Caco-2 (cell line): ENCODE results near the gene DPCD. TPM values are rescaled to one million over a fixed set of nuclear protein-coding genes. Genes with fewer than 3 reads are reported as not detected.

Experiments
- BruUV-seq: library from RNA; stranded (reverse); fragments of 400-500 nt; replicated peaks from 2 replicates; lab custom pipeline; 2021; lab: Mats Ljungman, UMichigan
- CTCF ChIA-PET: fragments of 300-600 bp; sonication (Branson Sonifier 250); formaldehyde crosslinking; loops from one replicate; lab custom pipeline; 2022; ENCODE audit warnings: antibody characterized with exemption; lab: Charles Lee
- POLR2A ChIA-PET: fragments of 300-600 bp; sonication (Branson Sonifier 250); formaldehyde crosslinking; loops from one replicate; lab custom pipeline; 2022; ENCODE audit warnings: antibody characterized with exemption; lab: Charles Lee
- DNase-seq, 2 experiments: peaks; one replicate each; pipeline versions ENCODE4 v3.0.0 to v3.0.0-alpha.2; 2020 to 2022
- H3K27me3 ChIP-seq: replicated peaks from 2 replicates; pipeline ENCODE4 v1.6.0; 2011; ENCODE audit warnings: low read length; ENCODE audit not compliant: control insufficient read depth, insufficient read depth
- H3K36me3 ChIP-seq: 2 replicates; pipeline ENCODE4 v1.5.1; 2011; ENCODE audit warnings: low read length; ENCODE audit not compliant: control insufficient read depth, insufficient read depth
- H3K4me1 ChIP-seq: fragments of 250-450 bp; sonication (Bioruptor Pico); 2 replicates; pipeline ENCODE4 v1.5.1; 2020; ENCODE audit warnings: mild to moderate bottlenecking
- H3K4me3 ChIP-seq: 2 replicates; pipeline ENCODE4 v1.5.1; 2011; ENCODE audit warnings: low read depth, mild to moderate bottlenecking, control low read depth, low read length
- H3K9me3 ChIP-seq: fragments of 250-450 bp; sonication (Bioruptor Pico); 2 replicates; pipeline ENCODE4 v1.5.1; 2020; ENCODE audit warnings: mild to moderate bottlenecking, moderate library complexity
- H3K27ac Mint-ChIP-seq: one replicate; pipeline ENCODE4 v1.8.0; 2022; ENCODE audit warnings: mixed read lengths; ENCODE audit not compliant: unreplicated experiment
- H3K27me3 Mint-ChIP-seq: one replicate; pipeline ENCODE4 v1.8.0; 2022; ENCODE audit warnings: mixed read lengths; ENCODE audit not compliant: insufficient read depth, unreplicated experiment
- H3K36me3 Mint-ChIP-seq: one replicate; pipeline ENCODE4 v1.8.0; 2022; ENCODE audit warnings: mild to moderate bottlenecking, mixed read lengths; ENCODE audit not compliant: insufficient read depth, unreplicated experiment
- H3K4me1 Mint-ChIP-seq: one replicate; pipeline ENCODE4 v1.8.0; 2022; ENCODE audit warnings: low read depth, mixed read lengths; ENCODE audit not compliant: unreplicated experiment
- H3K4me3 Mint-ChIP-seq: one replicate; pipeline ENCODE4 v1.8.0; 2022; ENCODE audit warnings: mild to moderate bottlenecking, moderate library complexity, mixed read lengths; ENCODE audit not compliant: unreplicated experiment
- H3K9me3 Mint-ChIP-seq: one replicate; pipeline ENCODE4 v1.8.0; 2022; ENCODE audit warnings: mixed read lengths; ENCODE audit not compliant: unreplicated experiment
- intact Hi-C: fragments of 100-400 bp; cut with micrococcal nuclease; formaldehyde crosslinking; loops from one replicate; pipeline ENCODE4 v1.10.0; 2022; ENCODE audit not compliant: unreplicated experiment
- total RNA-seq: library from RNA; stranded (reverse); gene quantifications from 2 replicates; pipeline ENCODE4 v1.2.3, GENCODE V29; 2022
- TF ChIP-seq, protein P1 (sequence below), 2 experiments: fragments of 200-600 bp in 1 of 2; IDR thresholded peaks; 1 replicate in 1 of 2; 2 replicates in 1 of 2; pipeline versions ENCODE4 v1.5.1 to v1.8.0; 2011 to 2022; ENCODE audit warnings: antibody characterized with exemption in 1 of 2, control low read depth in 1 of 2, inconsistent platforms in 1 of 2, low read depth in 1 of 2, low read length in 1 of 2, mild to moderate bottlenecking in 1 of 2, moderate library complexity in 1 of 2; ENCODE audit not compliant: insufficient read depth in 1 of 2, severe bottlenecking in 1 of 2, unreplicated experiment in 1 of 2

The DPCD gene
- total RNA-seq, 1 experiment from 2014 or later: 13.1 TPM

DNA sequence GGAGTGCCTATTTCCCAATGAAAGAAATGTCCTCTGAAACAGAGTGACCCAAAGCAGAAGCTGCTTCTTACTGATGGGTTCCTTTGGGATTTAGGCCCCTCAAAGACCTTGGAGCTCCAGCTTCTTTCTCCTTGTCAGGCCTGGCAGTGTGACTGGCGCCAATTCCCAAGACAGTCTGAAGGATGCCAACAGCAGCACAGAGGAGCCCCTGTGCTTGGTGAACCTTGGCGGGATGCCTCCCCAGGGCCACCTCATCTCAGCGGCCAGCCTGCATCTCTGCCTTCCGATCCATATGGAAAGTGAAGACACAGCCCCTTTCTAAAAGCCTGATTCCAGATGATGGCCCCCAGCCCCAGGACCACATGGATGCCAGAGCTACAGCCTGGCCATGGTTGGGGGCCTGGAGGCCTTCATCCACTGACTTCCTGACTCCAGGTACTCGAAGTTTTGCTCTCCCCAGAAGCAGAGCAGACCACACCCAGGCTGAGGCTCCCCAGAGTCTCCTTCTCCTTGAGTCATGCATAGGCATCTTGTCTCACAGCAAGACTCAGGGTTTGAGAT lies 61.5 kb downstream of the DPCD start:
- DNase-seq: no peak
- ChIA-PET POLR2A (no interaction called here), CTCF (interaction anchor here (0.5 kb wide), 1 partner anchor 191 kb away, joined by 4 read pairs; no protein-coding TSS in a partner anchor)
- TF ChIP-seq, protein P1, sequence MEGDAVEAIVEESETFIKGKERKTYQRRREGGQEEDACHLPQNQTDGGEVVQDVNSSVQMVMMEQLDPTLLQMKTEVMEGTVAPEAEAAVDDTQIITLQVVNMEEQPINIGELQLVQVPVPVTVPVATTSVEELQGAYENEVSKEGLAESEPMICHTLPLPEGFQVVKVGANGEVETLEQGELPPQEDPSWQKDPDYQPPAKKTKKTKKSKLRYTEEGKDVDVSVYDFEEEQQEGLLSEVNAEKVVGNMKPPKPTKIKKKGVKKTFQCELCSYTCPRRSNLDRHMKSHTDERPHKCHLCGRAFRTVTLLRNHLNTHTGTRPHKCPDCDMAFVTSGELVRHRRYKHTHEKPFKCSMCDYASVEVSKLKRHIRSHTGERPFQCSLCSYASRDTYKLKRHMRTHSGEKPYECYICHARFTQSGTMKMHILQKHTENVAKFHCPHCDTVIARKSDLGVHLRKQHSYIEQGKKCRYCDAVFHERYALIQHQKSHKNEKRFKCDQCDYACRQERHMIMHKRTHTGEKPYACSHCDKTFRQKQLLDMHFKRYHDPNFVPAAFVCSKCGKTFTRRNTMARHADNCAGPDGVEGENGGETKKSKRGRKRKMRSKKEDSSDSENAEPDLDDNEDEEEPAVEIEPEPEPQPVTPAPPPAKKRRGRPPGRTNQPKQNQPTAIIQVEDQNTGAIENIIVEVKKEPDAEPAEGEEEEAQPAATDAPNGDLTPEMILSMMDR (IDR thresholded peaks at IDR 0.05; ENCODE audit: insufficient read depth in 1 of 2, low read depth in 1 of 2, low read length in 1 of 2, severe bottlenecking in 1 of 2, unreplicated experiment in 1 of 2): no peak
- intact Hi-C loops: no loop called here
- Mint-ChIP-seq H3K27ac (no peak overlapping the region), H3K9me3 (no peaks in the 10 kb centered on the region), H3K36me3 (no peaks in the 10 kb centered on the region), H3K4me1 (no peaks in the 10 kb centered on the region), H3K27me3 (no peaks in the 10 kb centered on the region), H3K4me3 (no peak overlapping the region)
- no peak overlapping the region for H3K4me3 ChIP-seq
- H3K9me3 ChIP-seq: no peaks in the 10 kb centered on the region
- BruUV-seq: no TSS peak
- no peaks in the 10 kb centered on the region for H3K4me1 ChIP-seq
- H3K27me3 ChIP-seq: no peaks in the 10 kb centered on the region
- no peaks in the 10 kb centered on the region for H3K36me3 ChIP-seq

DNA sequence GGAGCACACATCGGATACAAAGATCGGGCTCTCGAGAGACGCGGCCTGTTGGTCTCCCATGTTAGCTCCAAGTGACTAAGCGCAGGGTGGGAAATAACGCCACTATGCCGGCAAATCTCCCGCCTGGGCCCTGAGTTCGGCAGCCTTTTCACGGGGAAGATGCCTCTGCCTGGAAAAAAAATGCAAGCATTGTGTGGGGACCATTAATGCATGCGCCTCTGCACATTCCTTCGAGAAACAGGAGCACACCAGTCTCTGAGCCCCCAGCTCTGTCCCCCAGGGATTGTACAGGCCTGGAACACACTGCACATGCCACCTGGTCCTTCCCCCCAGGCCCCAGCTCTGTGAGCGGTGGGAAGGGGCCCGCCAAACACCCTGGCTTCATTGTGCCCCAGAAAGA lies 62.7 kb downstream of the DPCD start:
- H3K4me3 Mint-ChIP-seq: no peak overlapping the region
- H3K27ac Mint-ChIP-seq: no peak overlapping the region
- TF ChIP-seq, protein P1 (IDR thresholded peaks at IDR 0.05; ENCODE audit: insufficient read depth in 1 of 2, low read depth in 1 of 2, low read length in 1 of 2, severe bottlenecking in 1 of 2, unreplicated experiment in 1 of 2): no peak
- H3K36me3 Mint-ChIP-seq: no peaks in the 10 kb centered on the region
- Histone ChIP-seq H3K9me3 (no peaks in the 10 kb centered on the region), H3K36me3 (no peaks in the 10 kb centered on the region), H3K4me1 (no peaks in the 10 kb centered on the region), H3K4me3 (no peak overlapping the region), H3K27me3 (no peaks in the 10 kb centered on the region)
- DNase-seq: no peak
- intact Hi-C loops: no loop called here
- CTCF ChIA-PET: no interaction called here
- no TSS peak for BruUV-seq
- H3K27me3 Mint-ChIP-seq: no peaks in the 10 kb centered on the region
- no peaks in the 10 kb centered on the region for H3K4me1 Mint-ChIP-seq
- POLR2A ChIA-PET: no interaction called here
- no peaks in the 10 kb centered on the region for H3K9me3 Mint-ChIP-seq

DNA sequence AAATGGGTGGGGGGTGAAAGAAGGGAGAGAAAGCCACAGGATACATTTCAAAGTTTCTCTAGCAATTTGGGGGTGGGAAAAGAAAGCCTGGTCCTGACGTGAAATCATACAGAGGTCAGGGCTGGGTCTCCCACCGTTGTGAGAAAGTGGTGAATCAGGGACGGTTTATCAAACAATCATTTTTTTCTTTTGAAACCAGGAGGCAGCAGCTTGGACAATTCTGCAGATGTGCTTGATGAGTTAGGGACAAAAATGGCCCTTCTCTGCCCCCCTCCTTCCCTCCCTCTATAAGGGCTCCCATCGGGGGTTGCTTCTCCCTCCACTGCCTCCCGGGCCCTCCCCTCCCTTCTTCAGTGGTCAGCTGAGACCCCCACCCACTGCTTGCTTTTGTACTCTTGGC lies 63.2 kb downstream of the DPCD start:
- H3K9me3 ChIP-seq: no peaks in the 10 kb centered on the region
- no peak for DNase-seq
- CTCF ChIA-PET: no interaction called here
- no peaks in the 10 kb centered on the region for H3K27me3 ChIP-seq
- no TSS peak for BruUV-seq
- Mint-ChIP-seq H3K27me3 (no peaks in the 10 kb centered on the region), H3K36me3 (no peaks in the 10 kb centered on the region), H3K27ac (no peak overlapping the region), H3K9me3 (no peaks in the 10 kb centered on the region), H3K4me1 (no peaks in the 10 kb centered on the region), H3K4me3 (no peak overlapping the region)
- intact Hi-C loops: no loop called here
- no peaks in the 10 kb centered on the region for H3K36me3 ChIP-seq
- POLR2A ChIA-PET: no interaction called here
- TF ChIP-seq, protein P1 (IDR thresholded peaks at IDR 0.05; ENCODE audit: insufficient read depth in 1 of 2, low read depth in 1 of 2, low read length in 1 of 2, severe bottlenecking in 1 of 2, unreplicated experiment in 1 of 2): no peak
- no peaks in the 10 kb centered on the region for H3K4me1 ChIP-seq
- H3K4me3 ChIP-seq: no peak overlapping the region
